Breast epithelium (tissue), 3 donors: Measurements from ENCODE around the gene UST.

Experiments
- CTCF ChIP-seq, 3 donors: fragments of 450-650 bp; IDR thresholded peaks; one replicate each; pipeline ENCODE4 v1.5.1; 2016 to 2017; ENCODE audit warnings: antibody characterized with exemption in 3 of 3, mild to moderate bottlenecking in 3 of 3, moderate library complexity in 3 of 3
- POLR2A ChIP-seq: fragments of 450-650 bp; IDR thresholded peaks from one replicate; pipeline ENCODE4 v1.6.1; 2016; ENCODE audit warnings: antibody characterized with exemption, mild to moderate bottlenecking, moderate library complexity
- POLR2AphosphoS5 ChIP-seq, 3 donors: sonication (generic); formaldehyde crosslinking; IDR thresholded peaks; one replicate each; pipeline ENCODE4 v1.6.1; 2017; ENCODE audit warnings: antibody characterized with exemption in 3 of 3

DNA sequence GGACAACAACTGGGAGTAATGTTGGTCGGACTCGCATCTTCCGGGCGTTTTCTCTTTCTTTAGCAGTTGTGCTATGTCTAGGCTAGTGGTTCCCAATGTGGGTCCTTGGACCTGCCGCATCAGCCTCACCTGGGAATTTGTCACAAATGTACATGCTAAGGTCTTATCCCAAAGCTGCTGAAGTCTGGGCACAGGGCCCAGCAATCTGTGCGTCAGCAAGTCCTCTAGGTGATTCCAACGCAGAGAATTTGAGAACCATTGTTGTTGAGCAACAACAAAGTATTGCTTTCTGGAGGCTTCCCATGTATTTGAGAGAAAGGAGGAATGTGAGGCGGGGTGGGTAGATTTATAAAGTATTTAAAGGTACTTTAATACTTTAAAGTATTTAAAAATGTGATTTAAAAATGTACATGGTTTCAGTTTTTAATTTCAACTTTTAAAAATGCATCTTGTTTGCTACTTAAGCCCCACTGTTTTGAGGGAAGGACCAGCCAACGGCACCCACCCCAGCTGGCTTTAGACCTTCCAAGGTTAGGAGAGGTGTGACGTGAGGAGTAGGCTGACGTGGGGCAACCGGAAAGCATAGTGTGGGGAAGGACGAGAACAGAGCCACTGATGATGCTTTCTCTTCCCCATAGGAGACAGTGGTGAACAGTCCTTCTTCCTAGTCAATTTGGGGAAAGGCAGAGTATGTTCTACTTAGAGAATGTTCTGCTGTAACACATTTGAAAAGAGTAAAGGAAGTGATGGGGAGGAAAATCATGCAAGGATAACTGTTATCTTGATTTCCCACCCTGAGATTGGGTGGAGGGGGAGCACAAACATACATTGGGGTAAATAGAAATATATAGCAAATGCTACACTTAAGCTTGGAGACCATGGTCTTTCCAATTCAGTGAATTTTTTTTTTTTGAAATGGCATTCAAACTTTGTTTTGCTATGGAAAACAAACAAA, 4.3 kb downstream of the UST start:
- TF ChIP-seq CTCF (IDR thresholded peaks at IDR 0.05) (no peak), POLR2A (no peak), POLR2AphosphoS5 (IDR thresholded peaks at IDR 0.05) (no peak)
